NCI-H345 treated with DMSO at 0.1 percent for 48 hours (cell line): ENCODE data around the gene DCAF7.

Experiments used
- DNase-seq: peaks from one replicate; lab custom pipeline; 2025; ENCODE audit not compliant: unreplicated experiment; lab: John Stamatoyannopoulos, UW

Gene DCAF7

DNA sequence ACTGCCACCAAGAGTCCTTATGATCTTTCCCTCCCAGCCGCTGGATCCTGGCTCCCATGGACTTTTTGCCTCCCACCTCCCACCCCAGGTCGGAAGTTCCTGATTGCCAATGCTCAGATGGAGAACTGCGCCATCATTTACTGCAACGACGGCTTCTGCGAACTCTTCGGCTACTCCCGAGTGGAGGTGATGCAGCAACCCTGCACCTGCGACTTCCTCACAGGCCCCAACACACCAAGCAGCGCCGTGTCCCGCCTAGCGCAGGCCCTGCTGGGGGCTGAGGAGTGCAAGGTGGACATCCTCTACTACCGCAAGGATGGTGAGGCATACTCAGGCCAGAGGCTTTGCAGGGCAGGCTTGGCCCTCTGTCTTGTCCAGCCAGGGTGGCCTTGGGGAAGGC, 26.2 kb upstream of the DCAF7 start:
- no peak for DNase-seq

DNA sequence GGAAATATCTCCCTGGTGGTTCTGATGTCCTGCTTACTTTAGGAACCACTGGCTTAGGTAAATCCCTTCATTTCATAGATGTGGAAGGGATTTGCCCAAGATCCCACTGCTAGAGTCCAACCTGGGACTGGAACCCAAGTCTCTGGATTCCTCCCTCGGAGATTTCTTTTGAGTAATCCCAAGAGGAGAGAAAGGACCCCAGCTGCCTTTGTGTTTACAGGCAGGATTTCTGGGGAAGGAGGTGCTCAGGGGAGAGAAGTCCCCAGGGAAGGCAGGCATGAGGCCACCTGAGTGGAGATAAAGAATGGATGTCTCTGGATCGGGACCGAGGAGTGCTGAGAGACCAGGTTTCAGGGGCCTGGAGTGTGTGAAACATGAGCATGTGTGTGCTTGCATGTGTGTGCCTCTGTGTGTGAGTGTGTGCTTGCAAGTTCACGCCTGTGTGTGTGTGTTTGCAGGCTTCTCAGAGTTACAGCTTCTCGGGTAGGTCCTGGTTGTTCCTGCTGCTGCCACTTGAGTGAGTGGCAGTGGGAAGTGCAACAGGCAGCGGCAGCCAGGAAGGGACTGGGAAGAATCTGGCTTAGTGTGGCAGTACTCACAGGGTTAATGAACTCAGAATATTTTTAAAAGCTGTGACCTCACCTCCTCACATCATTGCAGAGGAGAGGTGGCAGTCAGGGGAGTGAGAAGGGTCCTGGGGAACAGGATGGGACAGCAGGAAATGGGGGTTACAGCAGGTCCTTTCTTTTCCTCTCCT, 24.9 kb upstream of the DCAF7 start:
- DNase-seq: no peak

DNA sequence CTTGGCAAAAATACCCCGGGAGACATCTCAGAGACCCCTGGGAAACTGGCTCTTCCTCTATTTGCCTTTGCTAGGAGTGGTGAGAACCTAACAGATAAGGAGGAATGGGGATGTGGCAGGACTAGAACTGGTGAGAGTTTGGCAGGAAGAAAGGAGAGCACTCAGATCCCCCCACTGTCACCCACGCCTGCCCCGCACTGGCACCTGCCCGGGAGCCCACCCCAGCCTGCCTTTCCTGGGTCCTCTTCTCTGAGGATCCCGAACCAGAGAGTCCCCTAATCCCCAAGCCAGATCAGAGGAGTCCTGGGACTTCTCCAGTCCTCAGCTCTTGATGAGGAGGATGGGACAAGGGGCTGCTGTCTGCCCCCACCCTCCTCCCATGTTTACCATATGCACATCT, 23.4 kb upstream of the DCAF7 start:
- no peak for DNase-seq

DNA sequence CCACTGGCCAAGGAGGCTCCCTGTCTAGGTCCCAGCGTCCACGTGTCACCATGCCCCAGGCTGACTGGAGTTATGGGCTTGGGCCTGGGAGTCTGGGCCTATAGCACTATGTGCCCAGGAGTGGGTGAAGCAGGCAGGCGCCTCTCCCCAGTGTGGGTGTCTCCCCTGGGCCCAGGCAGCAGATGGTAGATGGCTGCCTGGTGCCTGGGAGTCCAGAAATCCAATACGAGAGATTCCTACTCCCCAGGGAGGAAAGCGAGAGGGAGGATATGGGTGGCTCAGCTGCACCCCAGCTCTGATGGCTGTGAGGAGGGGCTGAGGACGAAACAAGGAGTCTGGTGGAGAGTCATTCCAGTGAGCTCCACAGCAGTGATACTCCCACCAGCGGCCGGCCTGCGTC, 22.1 kb upstream of the DCAF7 start:
- DNase-seq: no peak

DNA sequence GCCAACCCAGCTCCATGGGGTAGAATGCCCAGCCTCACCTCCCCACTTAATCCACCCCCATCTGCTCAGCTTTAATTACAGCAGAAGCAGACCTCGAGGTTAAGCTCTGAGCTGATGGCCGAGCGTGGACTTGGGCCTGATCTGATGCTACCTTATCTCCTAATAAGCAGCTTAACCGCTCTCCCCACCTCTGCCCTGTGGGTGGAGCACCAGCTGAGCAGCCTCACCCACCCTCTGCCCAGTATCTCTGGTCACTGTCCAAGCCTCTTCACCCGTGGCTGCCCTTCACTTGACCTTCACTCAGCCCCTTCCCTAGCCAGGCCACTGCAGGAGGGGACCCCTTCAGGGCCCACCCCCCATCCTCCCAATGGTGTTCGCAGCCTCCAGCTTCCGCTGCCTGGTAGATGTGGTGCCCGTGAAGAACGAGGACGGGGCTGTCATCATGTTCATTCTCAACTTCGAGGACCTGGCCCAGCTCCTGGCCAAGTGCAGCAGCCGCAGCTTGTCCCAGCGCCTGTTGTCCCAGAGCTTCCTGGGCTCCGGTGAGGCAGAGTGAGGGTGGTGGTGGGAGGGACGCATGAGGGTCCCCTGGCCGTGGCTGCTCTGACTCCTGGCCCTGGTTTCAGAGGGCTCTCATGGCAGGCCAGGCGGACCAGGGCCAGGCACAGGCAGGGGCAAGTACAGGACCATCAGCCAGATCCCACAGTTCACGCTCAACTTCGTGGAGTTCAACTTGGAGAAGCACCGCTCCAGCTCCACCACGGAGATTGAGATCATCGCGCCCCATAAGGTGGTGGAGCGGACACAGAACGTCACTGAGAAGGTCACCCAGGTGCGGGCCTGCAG, 20.3 kb upstream of the DCAF7 start:
- no peak for DNase-seq

DNA sequence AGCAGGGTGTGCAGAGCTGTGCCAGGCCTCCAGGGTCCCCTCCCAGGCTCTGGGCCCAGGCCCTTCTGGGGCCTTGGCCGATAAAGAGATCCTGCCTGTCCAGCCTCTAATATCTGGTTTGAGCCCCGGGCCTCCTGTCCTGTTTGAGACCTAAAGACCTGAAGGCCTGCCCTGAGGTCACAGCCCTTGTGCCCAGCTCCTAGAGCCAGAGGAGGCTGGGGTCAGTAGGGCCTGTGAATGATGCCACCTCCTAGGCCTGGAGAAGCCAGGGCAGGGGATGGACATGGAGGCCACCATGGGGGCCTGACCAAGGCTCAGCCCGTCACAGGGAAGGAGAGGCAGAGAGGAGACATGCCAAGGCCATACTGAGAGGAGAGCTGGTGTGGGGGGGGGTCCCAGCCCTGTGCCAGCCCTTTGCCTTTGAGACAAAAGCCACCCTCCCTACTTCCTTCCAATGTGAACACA, 19.7 kb upstream of the DCAF7 start:
- no peak for DNase-seq

DNA sequence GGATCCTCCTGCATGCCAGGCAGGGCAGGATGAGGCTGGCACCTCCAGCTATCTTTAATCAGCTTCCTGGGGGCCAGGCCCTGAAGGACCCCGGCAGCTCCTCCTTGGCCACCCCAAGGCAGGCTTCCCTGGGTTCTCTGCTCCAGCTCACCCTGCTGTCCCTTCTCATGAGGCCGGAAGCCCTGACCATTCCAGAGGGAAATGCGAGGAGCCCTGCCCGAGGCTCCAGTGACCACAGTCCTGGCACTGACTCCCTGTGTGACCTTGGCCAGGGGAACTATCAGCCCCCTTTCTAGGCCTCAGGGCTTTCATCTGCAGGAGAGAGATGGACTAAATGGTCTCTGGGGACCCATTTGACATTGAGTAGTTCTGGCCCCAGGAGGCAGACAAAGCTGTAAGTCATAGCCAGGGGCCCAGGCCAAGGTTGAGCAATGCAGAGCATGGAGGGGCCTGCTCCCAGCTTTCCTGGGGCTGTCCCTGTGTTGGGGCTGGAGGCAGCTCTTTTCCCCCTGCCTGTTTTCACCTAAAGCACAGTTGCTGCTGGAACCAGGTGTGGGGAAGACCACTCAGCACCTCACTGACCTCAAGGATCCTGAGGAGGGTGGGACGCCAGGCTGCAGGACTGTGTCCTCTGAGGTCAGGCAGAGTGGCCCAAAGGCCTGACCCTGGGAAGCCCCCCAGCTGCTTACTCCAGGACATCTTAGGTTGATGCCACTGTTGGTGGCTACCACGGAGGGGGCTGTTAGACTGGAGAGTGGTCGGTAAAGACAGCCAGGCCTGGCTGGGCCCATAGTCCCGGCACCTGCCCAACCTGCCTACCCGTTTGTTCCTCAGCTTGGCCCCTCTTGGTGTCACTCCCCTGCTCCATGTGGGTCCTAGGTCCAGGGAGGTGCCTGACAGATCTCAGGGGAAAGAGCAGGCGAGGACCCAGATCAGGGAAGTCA, 19.0 kb upstream of the DCAF7 start:
- DNase-seq: no peak

DNA sequence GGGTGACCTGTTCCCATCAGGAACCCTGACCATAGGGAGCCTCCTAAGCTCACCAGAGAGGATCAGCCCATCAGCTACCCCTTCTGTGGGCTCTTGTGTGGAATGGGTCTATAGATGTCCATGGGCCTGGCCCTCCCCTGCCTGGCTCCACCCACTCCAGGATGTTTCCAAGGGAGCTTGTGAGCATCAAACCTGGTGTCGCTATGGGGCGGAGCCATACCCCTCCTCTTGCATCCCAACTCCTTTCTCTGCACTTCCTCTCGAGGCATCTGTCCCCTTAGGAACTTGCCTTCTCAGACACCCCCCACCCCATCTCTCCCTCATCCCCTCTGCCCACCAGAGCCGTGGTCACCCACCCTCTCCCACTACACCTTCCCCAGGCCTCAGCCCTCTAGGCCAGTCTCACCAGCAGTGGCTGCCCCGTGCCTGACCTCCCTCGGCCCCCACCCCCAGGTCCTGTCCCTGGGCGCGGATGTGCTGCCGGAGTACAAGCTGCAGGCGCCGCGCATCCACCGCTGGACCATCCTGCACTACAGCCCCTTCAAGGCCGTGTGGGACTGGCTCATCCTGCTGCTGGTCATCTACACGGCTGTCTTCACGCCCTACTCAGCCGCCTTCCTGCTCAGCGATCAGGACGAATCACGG, 16.7 kb upstream of the DCAF7 start:
- DNase-seq: no peak

DNA sequence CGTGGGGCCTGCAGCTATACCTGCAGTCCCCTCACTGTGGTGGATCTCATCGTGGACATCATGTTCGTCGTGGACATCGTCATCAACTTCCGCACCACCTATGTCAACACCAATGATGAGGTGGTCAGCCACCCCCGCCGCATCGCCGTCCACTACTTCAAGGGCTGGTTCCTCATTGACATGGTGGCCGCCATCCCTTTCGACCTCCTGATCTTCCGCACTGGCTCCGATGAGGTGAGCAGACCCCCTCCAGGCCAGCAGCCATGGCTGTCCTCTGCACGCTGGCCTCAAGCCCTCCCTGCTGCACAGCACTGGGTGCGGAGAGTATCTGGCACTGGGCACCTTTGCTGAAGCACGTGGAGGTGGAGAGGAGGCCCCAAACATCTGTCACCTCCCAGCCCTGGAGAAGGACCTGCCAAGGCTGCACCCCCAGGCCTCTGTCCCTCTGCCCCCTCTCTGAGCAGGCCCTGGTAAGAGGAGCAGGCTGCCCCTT, 16.2 kb upstream of the DCAF7 start:
- no peak for DNase-seq

DNA sequence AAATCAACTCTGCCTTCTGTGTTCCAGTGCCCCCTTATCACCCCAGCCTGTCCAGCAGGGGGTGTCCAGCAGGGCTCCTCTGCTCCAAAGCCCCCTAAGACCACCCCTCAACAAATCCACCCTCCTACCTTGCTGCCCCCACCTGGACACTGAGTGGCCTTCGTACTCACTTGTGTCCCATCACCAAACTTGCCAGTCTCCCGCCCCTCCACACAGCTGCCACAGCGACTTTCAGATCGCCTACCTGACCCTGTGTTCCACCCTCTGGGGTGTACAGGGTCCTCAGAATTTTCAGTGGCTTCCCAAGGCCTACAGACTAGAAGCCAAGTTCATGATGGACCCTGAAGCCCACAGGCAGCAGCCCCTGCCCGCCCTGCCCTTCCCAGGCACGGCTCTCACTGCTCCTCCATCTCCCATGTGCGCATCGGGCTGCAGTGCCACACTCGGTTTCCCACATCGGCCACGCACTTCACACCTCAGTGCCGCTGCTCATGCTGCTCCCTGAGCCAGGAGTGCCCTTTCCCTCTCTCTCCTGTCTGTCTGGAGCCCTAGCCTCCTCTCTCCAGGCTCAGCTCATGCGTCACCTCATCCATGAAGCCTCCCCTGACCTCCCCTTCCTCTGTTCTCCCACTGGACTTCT, 15.3 kb upstream of the DCAF7 start:
- DNase-seq: no peak

DNA sequence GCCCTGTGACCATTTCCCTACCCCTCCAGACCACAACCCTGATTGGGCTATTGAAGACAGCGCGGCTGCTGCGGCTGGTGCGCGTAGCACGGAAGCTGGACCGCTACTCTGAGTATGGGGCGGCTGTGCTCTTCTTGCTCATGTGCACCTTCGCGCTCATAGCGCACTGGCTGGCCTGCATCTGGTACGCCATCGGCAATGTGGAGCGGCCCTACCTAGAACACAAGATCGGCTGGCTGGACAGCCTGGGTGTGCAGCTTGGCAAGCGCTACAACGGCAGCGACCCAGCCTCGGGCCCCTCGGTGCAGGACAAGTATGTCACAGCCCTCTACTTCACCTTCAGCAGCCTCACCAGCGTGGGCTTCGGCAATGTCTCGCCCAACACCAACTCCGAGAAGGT, 14.6 kb upstream of the DCAF7 start:
- DNase-seq: no peak

DNA sequence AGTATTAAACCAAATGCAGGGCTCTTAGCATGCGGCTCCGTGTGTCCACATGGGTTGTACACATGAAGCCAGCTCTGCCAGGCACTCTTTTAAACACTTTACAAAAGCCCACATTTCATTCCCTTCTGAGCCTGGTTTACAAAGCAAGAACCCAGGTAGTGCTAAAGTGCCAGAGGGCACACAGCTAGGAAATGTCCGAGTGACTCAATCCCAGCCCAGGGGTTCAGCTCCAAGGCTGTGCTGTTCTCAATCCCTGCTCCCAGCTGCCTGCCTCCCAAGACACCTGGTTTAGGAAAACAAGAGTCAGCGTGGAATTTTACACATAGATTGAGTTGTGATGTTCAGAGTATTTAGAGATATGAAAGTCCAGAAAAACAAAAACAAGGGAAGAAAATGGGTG, 13.3 kb upstream of the DCAF7 start:
- no peak for DNase-seq

DNA sequence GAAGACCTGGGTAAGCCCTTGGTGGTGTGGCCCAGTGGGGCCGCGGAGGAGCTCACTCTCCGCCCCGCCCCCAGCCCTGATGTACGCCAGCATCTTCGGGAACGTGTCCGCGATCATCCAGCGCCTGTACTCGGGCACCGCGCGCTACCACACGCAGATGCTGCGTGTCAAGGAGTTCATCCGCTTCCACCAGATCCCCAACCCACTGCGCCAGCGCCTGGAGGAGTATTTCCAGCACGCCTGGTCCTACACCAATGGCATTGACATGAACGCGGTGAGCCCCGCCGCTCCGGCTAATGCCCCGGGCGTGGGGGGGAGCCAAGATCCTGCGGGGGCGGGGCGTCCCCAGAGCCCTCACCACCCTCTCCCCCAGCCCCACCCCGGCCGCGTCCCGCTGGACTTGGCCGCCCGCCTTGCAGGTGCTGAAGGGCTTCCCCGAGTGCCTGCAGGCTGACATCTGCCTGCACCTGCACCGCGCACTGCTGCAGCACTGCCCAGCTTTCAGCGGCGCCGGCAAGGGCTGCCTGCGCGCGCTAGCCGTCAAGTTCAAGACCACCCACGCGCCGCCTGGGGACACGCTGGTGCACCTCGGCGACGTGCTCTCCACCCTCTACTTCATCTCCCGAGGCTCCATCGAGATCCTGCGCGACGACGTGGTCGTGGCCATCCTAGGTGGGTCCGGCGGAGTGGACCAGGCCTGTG, 12.1 kb upstream of the DCAF7 start:
- no peak for DNase-seq

DNA sequence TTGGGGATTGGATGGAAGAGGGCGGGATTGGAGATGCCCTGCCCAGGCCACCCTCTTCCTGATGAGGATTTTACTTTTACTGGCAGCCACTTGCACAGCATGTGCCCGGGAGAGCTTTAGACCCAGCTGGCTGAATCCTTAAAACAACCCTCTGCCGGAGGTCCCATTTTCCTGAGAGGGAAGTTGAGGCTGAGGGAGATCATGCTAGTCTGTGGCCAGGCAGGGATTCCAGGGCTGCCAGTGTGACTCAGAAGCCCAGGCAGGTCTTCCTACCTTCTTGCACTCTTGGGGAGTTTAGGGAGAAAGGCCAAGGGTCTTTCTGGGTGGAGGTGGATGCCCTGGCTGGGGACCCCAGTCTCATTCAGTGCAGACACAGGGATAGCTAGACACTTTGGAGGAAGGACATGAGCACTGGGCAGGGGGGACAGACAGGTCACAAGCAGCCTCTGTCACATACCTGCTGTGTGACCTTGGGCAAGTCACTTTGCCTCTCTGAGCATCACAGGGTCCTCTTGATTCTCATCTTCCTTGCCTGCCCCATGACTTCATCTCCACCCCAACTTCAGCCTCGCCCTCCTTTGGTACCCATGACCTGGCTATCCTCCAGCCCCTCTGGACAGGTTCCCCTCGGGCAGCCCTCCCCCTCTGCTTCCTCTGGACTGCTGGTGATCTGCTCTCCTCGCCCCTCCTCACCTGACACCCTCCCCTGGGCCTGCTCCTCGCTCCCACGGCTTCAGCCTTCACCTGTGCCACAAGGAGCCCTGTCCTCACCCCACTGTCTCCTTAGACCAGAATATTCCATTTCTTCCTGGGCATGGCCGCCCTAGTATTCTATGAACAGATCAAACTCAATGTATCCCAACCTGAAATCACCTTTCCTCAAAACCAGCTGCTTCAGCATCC, 11.3 kb upstream of the DCAF7 start:
- DNase-seq: no peak

DNA sequence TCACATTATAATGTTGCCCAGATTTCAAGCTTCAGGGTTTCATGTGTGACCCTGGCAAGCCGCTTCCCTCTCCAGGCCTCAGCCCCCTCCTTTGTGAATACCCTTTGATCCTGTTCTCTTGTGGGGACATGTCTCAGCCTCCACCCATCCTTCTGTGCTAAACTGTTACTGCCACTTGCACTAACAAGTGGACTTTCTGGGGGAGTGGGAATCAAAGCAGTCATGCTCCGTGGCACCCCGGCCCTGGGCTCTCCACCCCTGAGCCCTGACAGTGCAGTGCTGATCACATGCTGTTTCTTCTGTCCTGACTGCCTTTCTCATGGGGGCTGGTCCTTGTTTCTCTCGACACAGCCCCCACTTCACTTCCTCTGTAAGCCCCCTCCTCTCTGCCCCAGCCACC, 9.7 kb upstream of the DCAF7 start:
- DNase-seq: no peak

DNA sequence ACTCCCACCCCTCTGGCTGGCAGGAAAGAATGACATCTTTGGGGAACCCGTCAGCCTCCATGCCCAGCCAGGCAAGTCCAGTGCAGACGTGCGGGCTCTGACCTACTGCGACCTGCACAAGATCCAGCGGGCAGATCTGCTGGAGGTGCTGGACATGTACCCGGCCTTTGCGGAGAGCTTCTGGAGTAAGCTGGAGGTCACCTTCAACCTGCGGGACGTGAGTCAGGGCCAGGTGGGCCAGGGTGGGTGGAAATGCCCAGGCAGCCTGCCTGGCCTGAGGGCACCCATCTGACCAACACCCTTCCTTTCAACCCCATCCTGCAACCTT, 8.1 kb upstream of the DCAF7 start:
- no peak for DNase-seq

DNA sequence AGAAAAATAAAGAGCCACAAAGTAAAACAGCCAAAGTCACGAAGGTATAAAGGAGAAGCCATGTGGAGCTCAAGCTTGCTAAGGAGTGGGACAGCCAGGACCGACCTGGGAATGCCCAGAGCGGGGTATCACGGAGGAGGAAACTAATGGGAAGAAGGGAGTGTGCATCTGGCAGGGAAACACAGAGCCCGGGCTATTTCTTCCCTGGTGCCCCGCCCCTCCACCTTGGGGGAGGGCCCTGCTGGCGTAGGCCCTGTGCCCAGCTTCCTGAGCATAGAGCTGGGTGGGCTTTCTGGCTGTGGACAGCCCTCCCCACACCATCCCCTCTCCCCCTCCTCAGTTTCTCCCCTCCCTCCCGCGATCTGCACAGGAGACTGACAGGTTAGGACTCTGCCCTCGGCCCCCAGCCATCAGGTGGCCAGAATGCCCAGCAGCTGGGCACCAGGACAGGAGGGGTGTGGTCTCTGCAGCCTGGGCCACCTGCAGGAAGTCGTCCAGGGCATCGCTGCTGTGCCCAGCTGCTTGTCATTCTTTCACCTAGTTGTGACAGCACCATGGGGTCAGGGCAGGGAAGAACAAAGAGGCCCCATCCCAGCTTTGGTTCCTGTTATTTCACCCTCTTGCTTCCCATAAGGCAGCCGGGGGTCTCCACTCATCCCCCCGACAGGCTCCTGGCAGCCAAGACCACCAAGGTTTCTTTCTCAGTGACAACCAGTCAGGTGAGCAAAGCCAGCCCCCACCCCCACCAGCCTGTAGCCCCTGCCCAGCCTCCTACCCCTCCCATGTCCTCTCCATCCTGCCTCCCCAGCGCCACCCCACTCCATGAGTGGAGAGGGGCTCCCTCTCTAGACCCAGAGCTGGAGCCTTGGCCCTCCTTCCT, 7.1 kb upstream of the DCAF7 start:
- peak; percentile 5 for DNase-seq
